OCI-LY1 (cell line): ENCODE results near the gene CDYL2.

Source experiments
- EZH2 ChIP-seq: fragments of 200-600 bp; sonication (generic), shearing (Covaris generic); IDR thresholded peaks from 2 replicates; pipeline ENCODE4 v1.8.0; 2017; ENCODE audit warnings: borderline replicate concordance, mixed run types, mild to moderate bottlenecking, antibody characterized with exemption, low read length, moderate library complexity, mixed read lengths
- TF ChIP-seq, protein P1 (sequence below): fragments of 200-600 bp; sonication (generic), shearing (Covaris generic); IDR thresholded peaks from 2 replicates; pipeline ENCODE4 v1.5.1; 2017; ENCODE audit warnings: mild to moderate bottlenecking, antibody characterized with exemption, low read length, moderate library complexity, mixed read lengths

DNA sequence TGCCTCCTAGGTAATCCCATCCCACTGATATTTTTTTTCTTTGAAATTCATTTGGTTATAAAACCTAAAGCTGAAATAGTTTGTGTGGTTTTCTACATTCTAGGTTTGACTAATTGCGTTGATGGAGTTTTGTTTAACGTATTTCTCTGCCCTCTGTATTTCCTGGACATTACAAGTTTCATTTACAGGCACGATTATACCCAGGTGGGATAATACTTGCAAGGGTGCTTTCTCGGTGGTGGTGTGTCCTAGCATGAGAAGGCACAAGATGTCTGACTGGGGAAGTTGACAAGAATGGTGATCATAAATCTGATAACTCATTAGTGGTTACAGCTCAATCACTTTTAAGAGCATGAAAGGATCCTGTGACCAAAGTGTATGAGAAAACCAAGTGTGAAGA is 218.6 kb downstream of the CDYL2 start:
- TF ChIP-seq, protein P1, sequence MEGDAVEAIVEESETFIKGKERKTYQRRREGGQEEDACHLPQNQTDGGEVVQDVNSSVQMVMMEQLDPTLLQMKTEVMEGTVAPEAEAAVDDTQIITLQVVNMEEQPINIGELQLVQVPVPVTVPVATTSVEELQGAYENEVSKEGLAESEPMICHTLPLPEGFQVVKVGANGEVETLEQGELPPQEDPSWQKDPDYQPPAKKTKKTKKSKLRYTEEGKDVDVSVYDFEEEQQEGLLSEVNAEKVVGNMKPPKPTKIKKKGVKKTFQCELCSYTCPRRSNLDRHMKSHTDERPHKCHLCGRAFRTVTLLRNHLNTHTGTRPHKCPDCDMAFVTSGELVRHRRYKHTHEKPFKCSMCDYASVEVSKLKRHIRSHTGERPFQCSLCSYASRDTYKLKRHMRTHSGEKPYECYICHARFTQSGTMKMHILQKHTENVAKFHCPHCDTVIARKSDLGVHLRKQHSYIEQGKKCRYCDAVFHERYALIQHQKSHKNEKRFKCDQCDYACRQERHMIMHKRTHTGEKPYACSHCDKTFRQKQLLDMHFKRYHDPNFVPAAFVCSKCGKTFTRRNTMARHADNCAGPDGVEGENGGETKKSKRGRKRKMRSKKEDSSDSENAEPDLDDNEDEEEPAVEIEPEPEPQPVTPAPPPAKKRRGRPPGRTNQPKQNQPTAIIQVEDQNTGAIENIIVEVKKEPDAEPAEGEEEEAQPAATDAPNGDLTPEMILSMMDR, result no peak
- no peak for TF ChIP-seq EZH2
